Endodermal cell (in vitro differentiated cells): ENCODE measurements around the gene SLC5A5. TPM values are rescaled to one million over a fixed set of nuclear protein-coding genes. Genes with fewer than 3 reads are reported as not detected.

ENCODE experiments used
- DNase-seq: peaks from one replicate; pipeline ENCODE4 v3.0.0-alpha.2; 2017
- H3K27ac ChIP-seq: 2 replicates; pipeline ENCODE4 v1.5.1; 2013; ENCODE audit warnings: mild to moderate bottlenecking, low read depth, low read length, moderate library complexity
- H3K27me3 ChIP-seq: 2 replicates; pipeline ENCODE4 v1.6.1; 2013; ENCODE audit warnings: mild to moderate bottlenecking, low read length, moderate library complexity; ENCODE audit not compliant: insufficient read depth, control insufficient read depth, poor library complexity, severe bottlenecking
- H3K36me3 ChIP-seq: 2 replicates; pipeline ENCODE4 v1.7.0; 2013; ENCODE audit warnings: mild to moderate bottlenecking, low read length, moderate library complexity; ENCODE audit not compliant: control insufficient read depth, insufficient read depth
- H3K4me1 ChIP-seq: one replicate; pipeline ENCODE4 v1.7.0; 2013; ENCODE audit warnings: low read length; ENCODE audit not compliant: control insufficient read depth, insufficient read depth
- H3K4me3 ChIP-seq: 2 replicates; pipeline ENCODE4 v1.5.1; 2013; ENCODE audit warnings: mild to moderate bottlenecking, low read length, moderate library complexity
- H3K9ac ChIP-seq: 2 replicates; pipeline ENCODE4 v1.6.1; 2013; ENCODE audit warnings: mild to moderate bottlenecking, low read length, moderate library complexity; ENCODE audit not compliant: poor library complexity, severe bottlenecking; ENCODE audit errors: extremely low read depth
- H3K9me3 ChIP-seq: 2 replicates; pipeline ENCODE4 v1.6.1; 2013; ENCODE audit warnings: mild to moderate bottlenecking, low read length, moderate library complexity; ENCODE audit not compliant: control insufficient read depth
- H3K27ac Mint-ChIP-seq: 2 replicates; pipeline ENCODE4 v1.8.0; 2020; ENCODE audit warnings: mixed read lengths
- H3K27me3 Mint-ChIP-seq: 2 replicates; pipeline ENCODE4 v1.8.0; 2021; ENCODE audit warnings: mild to moderate bottlenecking, mixed read lengths; ENCODE audit not compliant: insufficient read depth
- H3K36me3 Mint-ChIP-seq: 2 replicates; pipeline ENCODE4 v1.8.0; 2020; ENCODE audit warnings: low read depth, mixed read lengths
- H3K4me1 Mint-ChIP-seq: 2 replicates; pipeline ENCODE4 v1.8.0; 2020; ENCODE audit warnings: mixed read lengths
- H3K4me3 Mint-ChIP-seq: 2 replicates; pipeline ENCODE4 v1.8.0; 2020; ENCODE audit warnings: mild to moderate bottlenecking, moderate library complexity, mixed read lengths
- H3K9me3 Mint-ChIP-seq: 2 replicates; pipeline ENCODE4 v1.8.0; 2020; ENCODE audit warnings: mild to moderate bottlenecking, mixed read lengths
- CTCF ChIP-seq: fragments of 200-600 bp; sonication (generic); conservative IDR thresholded peaks from 2 replicates; pipeline ENCODE4 v1.5.0; 2021; ENCODE audit warnings: antibody characterized with exemption, mild to moderate bottlenecking
- WGBS, 2 experiments: methylation state at CpG; one replicate each; pipeline versions ENCODE4 v1.1.5 to v1.1.7; 2013; ENCODE audit warnings: missing lambda C conversion rate in 2 of 2, mixed read lengths in 1 of 2; ENCODE audit not compliant: insufficient coverage in 1 of 2, insufficient read length in 1 of 2; 5-methylcytosine and 5-hydroxymethylcytosine counted together
- total RNA-seq, 2 donors: library from RNA; stranded (reverse); fragmentation: NEBNext Ultra II Directional in 1 of 2; extraction: Animal tissue kit (Norgen Biotek cat#: 25700) in 1 of 2; gene quantifications; 2 replicates in 1 of 2; 3 replicates in 1 of 2; pipeline ENCODE4 v1.2.1, GENCODE V29; 2021

Gene SLC5A5
- total RNA-seq, 2 donors from 2014 or later = 0.15 TPM; not detected in 1

DNA sequence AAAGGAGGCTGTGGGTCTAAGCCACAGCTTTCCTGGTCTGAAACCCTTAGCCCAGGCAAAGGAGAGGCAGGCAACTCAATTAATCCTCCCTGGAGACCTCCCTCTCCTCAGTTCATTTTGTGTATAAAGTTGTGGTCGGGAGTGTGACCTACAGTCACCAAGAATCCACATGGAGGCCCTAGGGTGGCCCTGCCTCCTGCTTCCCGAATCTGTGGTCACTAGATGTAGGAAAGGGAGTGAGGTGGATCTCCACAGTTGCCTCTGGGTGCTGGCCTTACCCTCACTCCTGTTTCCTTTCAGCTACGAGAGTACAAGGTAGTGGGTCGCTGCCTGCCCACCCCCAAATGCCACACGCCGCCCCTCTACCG is 10.8 kb upstream of the SLC5A5 start:
- TF ChIP-seq CTCF = no peak
- peak overlapping the region; percentile 99 for H3K27ac Mint-ChIP-seq
- Histone ChIP-seq H3K9me3 (no peaks in the 10 kb centered on the region), H3K9ac (peak overlapping the region; percentile 97), H3K27ac (no peak overlapping the region), H3K4me1 (no peaks in the 10 kb centered on the region), H3K27me3 (no peaks in the 10 kb centered on the region), H3K4me3 (peak overlapping the region; percentile 100), H3K36me3 (peaks cover 43% of the 10 kb centered on the region)
- H3K36me3 Mint-ChIP-seq = peaks cover 46% of the 10 kb centered on the region
- no peak for DNase-seq
- H3K4me1 Mint-ChIP-seq = peaks cover 12% of the 10 kb centered on the region
- WGBS, 2 experiments = 45% methylated on average over 3 of the region's 7 CpGs; no CpG with 5 or more reads in 1 of the 2 experiments
- H3K27me3 Mint-ChIP-seq = no peaks in the 10 kb centered on the region
- peak overlapping the region; percentile 99 for H3K4me3 Mint-ChIP-seq
- H3K9me3 Mint-ChIP-seq = no peaks in the 10 kb centered on the region

DNA sequence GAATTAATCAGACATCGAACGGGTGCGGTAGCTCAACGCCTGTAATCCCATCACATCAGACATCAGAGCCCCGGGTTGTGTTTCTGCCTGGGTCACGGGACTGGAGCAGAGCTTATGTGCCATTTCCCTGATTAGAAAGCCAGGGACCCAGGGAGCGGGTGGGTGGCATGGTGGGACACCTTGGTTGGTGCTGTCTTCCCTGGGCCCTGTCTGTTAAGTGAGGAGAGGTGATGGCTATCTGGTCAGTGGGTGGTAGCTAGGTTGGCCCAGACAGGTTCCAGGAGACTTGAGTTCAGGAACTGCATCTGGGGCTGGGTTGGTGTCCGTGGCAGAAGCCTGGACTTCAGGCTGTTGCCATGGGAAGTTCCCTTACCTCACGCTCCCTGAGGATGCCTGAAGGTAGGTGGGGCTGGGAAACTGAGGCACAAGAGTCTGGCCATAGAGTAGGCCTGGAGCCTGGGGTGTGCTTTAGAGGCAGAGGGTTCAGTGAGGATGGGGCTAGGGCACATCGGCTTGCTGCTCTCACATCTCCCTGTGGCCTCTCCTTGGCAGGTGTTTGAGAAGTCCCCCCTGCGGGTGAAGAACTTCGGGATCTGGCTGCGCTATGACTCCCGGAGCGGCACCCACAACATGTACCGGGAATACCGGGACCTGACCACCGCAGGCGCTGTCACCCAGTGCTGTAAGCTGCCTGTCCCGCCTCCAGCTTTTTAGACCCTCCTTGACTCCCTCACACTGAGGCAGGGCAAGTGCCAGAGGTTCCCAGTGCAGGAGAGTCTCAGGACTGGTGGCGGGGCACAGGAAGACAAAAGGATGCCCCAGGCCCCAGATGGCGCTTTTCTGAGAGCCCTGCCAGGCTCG is 10.0 kb upstream of the SLC5A5 start:
- H3K4me3 Mint-ChIP-seq = peak overlapping the region; percentile 99
- no peaks in the 10 kb centered on the region for H3K27me3 ChIP-seq
- H3K27me3 Mint-ChIP-seq = no peaks in the 10 kb centered on the region
- H3K27ac ChIP-seq = no peak overlapping the region
- H3K4me1 Mint-ChIP-seq = peaks cover 12% of the 10 kb centered on the region
- no peaks in the 10 kb centered on the region for H3K4me1 ChIP-seq
- peaks cover 43% of the 10 kb centered on the region for H3K36me3 ChIP-seq
- H3K9me3 ChIP-seq = no peaks in the 10 kb centered on the region
- H3K4me3 ChIP-seq = peak overlapping the region; percentile 100
- H3K9me3 Mint-ChIP-seq = no peaks in the 10 kb centered on the region
- no peak for DNase-seq
- peak overlapping the region; percentile 3 for H3K9ac ChIP-seq
- peak overlapping the region; percentile 99 for H3K27ac Mint-ChIP-seq
- TF ChIP-seq CTCF = no peak
- 95 to 97% methylated on average over 6 to 23 of the region's 23 CpGs for WGBS, 2 experiments
- peaks cover 46% of the 10 kb centered on the region for H3K36me3 Mint-ChIP-seq

- Histone ChIP-seq H3K4me1 (no peaks in the 10 kb centered on the region), H3K4me3 (no peak overlapping the region), H3K9ac (no peak overlapping the region), H3K36me3 (peaks cover 43% of the 10 kb centered on the region), H3K27ac (no peak overlapping the region), H3K27me3 (no peaks in the 10 kb centered on the region), H3K9me3 (no peaks in the 10 kb centered on the region)
- H3K27ac Mint-ChIP-seq = peak overlapping the region; percentile 83
- H3K4me3 Mint-ChIP-seq = peak overlapping the region; percentile 99
- TF ChIP-seq CTCF = no peak
- peaks cover 12% of the 10 kb centered on the region for H3K4me1 Mint-ChIP-seq
- no peak for DNase-seq
- H3K36me3 Mint-ChIP-seq = peaks cover 46% of the 10 kb centered on the region
- H3K27me3 Mint-ChIP-seq = no peaks in the 10 kb centered on the region
- no peaks in the 10 kb centered on the region for H3K9me3 Mint-ChIP-seq
- WGBS, 2 experiments = 92% methylated on average over 11 to 31 of the region's 31 CpGs
These were observed 8.8 kb upstream of the SLC5A5 start for GRCh38 chr19:17862711-17863519.
